Stimulated activated CD8-positive, alpha-beta memory T cell treated with anti-CD3 and anti-CD28 coated beads, Interleukin-15, amount 100 ng/mL, for 4 hours (primary cell): ENCODE data around the gene LRRC8B.
A peak's percentile ranks its signal among the peaks of the same experiment; 100 is the strongest.
"Not testable (repeated sequence)": the region's sequence is repeated elsewhere in the genome, so short reads cannot be mapped to it uniquely, and the experiment has no call there.

Experiments
- DNase-seq, 2 donors: peaks; one replicate each; pipeline ENCODE4 v3.0.0-alpha.2; 2020; ENCODE audit warnings: low read depth in 2 of 2

LRRC8B gene

GRCh38 chr1:89581859-89582258 lies 57.2 kb downstream of the LRRC8B start:
- DNase-seq, result no peak

- no peak for DNase-seq
These were observed 57.9 kb downstream of the LRRC8B start for GRCh38 chr1:89582571-89582970.

GRCh38 chr1:89584211-89584610 lies 59.6 kb downstream of the LRRC8B start:
- DNase-seq, result no peak

- no peak for DNase-seq
These were observed 60.2 kb downstream of the LRRC8B start for GRCh38 chr1:89584781-89585180.

- no peak for DNase-seq
These were observed 63.1 kb downstream of the LRRC8B start for GRCh38 chr1:89587729-89588161.

GRCh38 chr1:89588480-89588879 lies 63.9 kb downstream of the LRRC8B start:
- no peak for DNase-seq

GRCh38 chr1:89589515-89589914 lies 64.9 kb downstream of the LRRC8B start:
- no peak for DNase-seq

- DNase-seq, result no peak
These were observed 65.9 kb downstream of the LRRC8B start for GRCh38 chr1:89590341-89591080.

- DNase-seq, result not testable (repeated sequence)
These were observed 68.3 kb downstream of the LRRC8B start for GRCh38 chr1:89592861-89593302.

- no peak for DNase-seq
These were observed 69.6 kb downstream of the LRRC8B start for GRCh38 chr1:89594096-89594740.

- DNase-seq, result no peak
These were observed 72.1 kb downstream of the LRRC8B start for GRCh38 chr1:89596698-89597097.

- no peak for DNase-seq
These were observed 74.1 kb downstream of the LRRC8B start for GRCh38 chr1:89598450-89599331.

GRCh38 chr1:89599332-89599630 lies 74.7 kb downstream of the LRRC8B start:
- no peak for DNase-seq

GRCh38 chr1:89600451-89601224 lies 76.0 kb downstream of the LRRC8B start:
- no peak for DNase-seq

- DNase-seq, result peak in 1 of 2 donors; percentile 14
These were observed 78.3 kb downstream of the LRRC8B start for GRCh38 chr1:89602871-89603404.

GRCh38 chr1:89603651-89604413 lies 79.2 kb downstream of the LRRC8B start:
- DNase-seq, result peak in 1 of 2 donors; percentile 27

- DNase-seq, result no peak
These were observed 79.7 kb downstream of the LRRC8B start for GRCh38 chr1:89604414-89604735.

GRCh38 chr1:89605692-89606091 lies 81.1 kb downstream of the LRRC8B start:
- no peak for DNase-seq

GRCh38 chr1:89606227-89606980 lies 81.8 kb downstream of the LRRC8B start:
- no peak for DNase-seq

GRCh38 chr1:89607156-89607555 lies 82.5 kb downstream of the LRRC8B start:
- peak in 1 of 2 donors; percentile 19 for DNase-seq
